Activated naive CD4-positive, alpha-beta T cell treated with anti-CD3 and anti-CD28 coated beads, Interleukin-2, amount 10 ng/mL, durations not matched to agents 7 days and 5 days (primary cell): ENCODE data around the gene HUNK.

Experiments used
- CTCF ChIA-PET: fragments of 350-600 bp; sonication (Branson Sonifier 250); formaldehyde crosslinking; loops from one replicate; lab custom pipeline; 2021; ENCODE audit warnings: antibody characterized with exemption; lab: Charles Lee
- DNase-seq: peaks from one replicate; pipeline ENCODE4 v3.0.0-alpha.2; 2020
- H3K27ac Mint-ChIP-seq: one replicate; pipeline ENCODE4 v1.8.0; 2021; ENCODE audit warnings: mild to moderate bottlenecking, moderate library complexity, mixed read lengths
- H3K27me3 Mint-ChIP-seq: one replicate; pipeline ENCODE4 v1.8.0; 2021; ENCODE audit warnings: mild to moderate bottlenecking, mixed read lengths
- H3K36me3 Mint-ChIP-seq: one replicate; pipeline ENCODE4 v1.8.0; 2021; ENCODE audit warnings: mixed read lengths
- H3K4me1 Mint-ChIP-seq: one replicate; pipeline ENCODE4 v1.8.0; 2021; ENCODE audit warnings: mixed read lengths
- H3K4me3 Mint-ChIP-seq: one replicate; pipeline ENCODE4 v1.8.0; 2021; ENCODE audit warnings: mild to moderate bottlenecking, moderate library complexity, mixed read lengths
- H3K9me3 Mint-ChIP-seq: one replicate; pipeline ENCODE4 v1.8.0; 2021; ENCODE audit warnings: mixed read lengths

Gene HUNK

DNA sequence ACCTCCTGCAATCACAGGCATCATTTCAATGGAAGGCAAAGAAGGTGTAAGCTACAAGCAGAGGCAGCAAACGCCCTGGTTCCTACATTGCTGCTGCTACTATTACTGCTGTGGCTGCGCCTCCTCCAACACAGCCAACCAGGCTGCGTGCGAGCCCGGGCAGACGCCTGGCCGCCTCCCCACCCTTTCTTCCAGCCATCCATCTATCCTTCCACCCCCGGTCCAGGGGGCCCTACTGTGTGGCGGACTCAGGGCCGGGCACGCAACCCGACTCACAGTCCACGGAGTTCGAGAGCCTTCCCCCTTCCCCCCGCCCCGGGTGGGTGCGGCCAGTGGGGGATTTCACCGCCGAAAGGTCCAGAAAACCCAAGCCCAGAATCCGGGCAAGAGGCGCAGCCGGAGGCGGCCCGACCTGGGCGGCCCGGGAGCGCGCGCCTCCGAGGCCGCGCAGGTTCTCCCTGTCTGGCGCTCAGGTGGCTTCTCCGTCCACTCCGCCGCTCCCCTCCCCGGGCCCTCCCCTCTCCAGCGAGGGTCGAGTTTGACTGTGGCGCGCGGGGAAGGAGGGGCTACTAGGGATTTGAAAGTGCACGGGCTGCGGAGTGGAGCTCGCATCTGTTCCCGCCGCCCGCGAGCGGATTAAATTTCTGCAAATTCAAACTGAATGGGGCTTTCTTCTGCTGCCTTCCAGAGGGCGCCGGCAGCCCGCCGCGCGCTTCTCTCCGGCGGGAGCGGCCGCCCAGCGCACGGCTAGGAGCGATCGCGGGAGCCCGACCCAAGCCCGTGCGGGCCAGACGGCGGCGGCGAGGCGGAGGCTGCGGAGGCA is at the start of gene HUNK:
Gene HUNK, plus strand, starts transcription at position 569 of the 823 bp plus-strand sequence. CDS start 655 bp downstream, outside the sequence.
- H3K27me3 Mint-ChIP-seq: peaks cover 75% of the 10 kb centered on the region

DNA sequence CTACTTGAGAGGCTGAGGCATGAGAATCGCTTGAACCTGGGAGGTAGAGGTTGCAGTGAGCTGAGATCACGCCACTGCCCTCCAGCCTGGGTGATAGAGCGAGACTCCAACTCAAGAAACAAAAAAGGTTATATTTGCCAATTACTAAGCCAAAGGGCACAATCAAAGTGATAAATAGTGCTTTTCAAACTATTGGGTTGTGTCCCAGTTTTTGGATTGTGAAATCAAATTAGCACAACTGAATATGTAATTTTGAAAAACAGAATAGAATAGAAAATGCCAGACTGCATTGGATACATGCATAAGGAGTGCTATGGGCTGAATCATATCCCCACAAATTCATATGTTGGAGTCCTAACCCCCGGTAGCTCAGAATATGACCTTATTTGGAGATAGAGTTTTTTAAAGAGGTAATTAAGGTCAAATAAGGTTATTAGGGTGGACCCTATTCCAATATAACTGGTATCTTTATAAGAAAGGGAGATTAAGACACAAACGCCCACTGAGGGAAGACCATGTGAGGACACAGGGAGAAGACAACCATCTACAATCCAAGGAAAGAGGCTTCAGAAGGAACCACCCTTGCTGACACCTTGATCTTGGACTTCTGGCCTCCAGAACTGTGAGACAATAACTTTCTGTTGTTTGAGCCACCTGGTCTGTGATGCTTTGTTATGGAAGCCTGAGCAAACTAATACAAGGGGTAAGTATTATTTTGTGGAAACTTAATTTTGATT is 42.9 kb upstream of the HUNK start:
- no peaks in the 10 kb centered on the region for H3K9me3 Mint-ChIP-seq
- H3K4me3 Mint-ChIP-seq: no peak overlapping the region
- no peak for DNase-seq
- no peaks in the 10 kb centered on the region for H3K36me3 Mint-ChIP-seq
- H3K4me1 Mint-ChIP-seq: no peaks in the 10 kb centered on the region
- H3K27me3 Mint-ChIP-seq: peaks cover 6% of the 10 kb centered on the region
- CTCF ChIA-PET: no interaction called here
- no peak overlapping the region for H3K27ac Mint-ChIP-seq

More for the DNA sequence above, at the start of gene HUNK:
- Mint-ChIP-seq H3K27ac (no peak within 1 kb of the TSS), H3K4me3 (peak within 1 kb of the TSS; percentile 75), H3K9me3 (no peaks in the 10 kb centered on the region), H3K36me3 (no peaks in the 10 kb centered on the region), H3K4me1 (peaks cover 8% of the 10 kb centered on the region)
- peak; percentile 35 for DNase-seq
- CTCF ChIA-PET: interaction anchor here (2.3 kb wide), 1 partner anchor 385 kb away, joined by 5 read pairs; no protein-coding TSS in a partner anchor

DNA sequence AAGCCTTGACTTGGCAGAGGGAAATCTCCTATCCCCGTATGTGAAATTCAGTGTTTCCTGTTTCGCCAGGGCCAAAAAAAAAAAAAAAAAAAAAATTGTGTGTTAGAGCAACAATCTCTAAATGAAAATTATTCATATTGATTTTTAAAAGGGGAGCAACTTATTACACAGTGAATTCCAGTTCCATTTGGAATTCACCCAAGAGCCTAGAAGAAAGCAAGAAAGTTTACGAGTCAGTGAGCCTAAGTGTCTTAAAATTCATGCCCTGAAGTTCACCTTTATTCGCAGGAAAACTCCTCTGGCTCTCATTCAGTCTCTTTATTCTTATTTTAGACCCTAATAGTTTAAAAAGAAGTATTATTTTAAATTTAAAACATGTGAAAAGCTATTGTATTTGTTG is 42.1 kb upstream of the HUNK start:
- no peak overlapping the region for H3K4me3 Mint-ChIP-seq
- peaks cover 6% of the 10 kb centered on the region for H3K27me3 Mint-ChIP-seq
- CTCF ChIA-PET: no interaction called here
- no peak overlapping the region for H3K27ac Mint-ChIP-seq
- H3K36me3 Mint-ChIP-seq: no peaks in the 10 kb centered on the region
- no peaks in the 10 kb centered on the region for H3K4me1 Mint-ChIP-seq
- DNase-seq: no peak
- no peaks in the 10 kb centered on the region for H3K9me3 Mint-ChIP-seq

DNA sequence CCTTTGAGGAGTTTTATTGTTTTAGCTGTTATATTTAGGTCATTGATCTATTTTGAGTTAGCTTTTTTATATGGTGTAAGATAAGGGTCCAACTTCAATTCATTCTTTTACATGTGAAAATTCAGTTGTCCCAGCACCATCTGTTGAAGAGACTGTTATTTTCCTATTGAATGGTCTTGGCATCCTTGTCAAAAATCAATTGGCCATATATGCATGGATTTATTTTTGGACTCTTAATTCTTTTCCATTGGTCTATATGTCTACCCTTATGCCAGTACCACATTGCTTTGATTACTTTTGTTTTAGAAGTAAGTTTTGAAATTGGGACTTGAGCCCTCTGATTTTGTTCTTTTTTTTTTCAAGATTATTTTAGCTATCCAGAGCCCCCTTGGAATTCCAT is 35.8 kb upstream of the HUNK start:
- Mint-ChIP-seq H3K27ac (no peak overlapping the region), H3K4me1 (no peaks in the 10 kb centered on the region), H3K9me3 (no peaks in the 10 kb centered on the region), H3K27me3 (peaks cover 11% of the 10 kb centered on the region), H3K36me3 (no peaks in the 10 kb centered on the region), H3K4me3 (no peak overlapping the region)
- CTCF ChIA-PET: interaction anchor here (0.8 kb wide), 1 partner anchor 24 kb away, joined by 4 read pairs; no protein-coding TSS in a partner anchor
- DNase-seq: no peak

DNA sequence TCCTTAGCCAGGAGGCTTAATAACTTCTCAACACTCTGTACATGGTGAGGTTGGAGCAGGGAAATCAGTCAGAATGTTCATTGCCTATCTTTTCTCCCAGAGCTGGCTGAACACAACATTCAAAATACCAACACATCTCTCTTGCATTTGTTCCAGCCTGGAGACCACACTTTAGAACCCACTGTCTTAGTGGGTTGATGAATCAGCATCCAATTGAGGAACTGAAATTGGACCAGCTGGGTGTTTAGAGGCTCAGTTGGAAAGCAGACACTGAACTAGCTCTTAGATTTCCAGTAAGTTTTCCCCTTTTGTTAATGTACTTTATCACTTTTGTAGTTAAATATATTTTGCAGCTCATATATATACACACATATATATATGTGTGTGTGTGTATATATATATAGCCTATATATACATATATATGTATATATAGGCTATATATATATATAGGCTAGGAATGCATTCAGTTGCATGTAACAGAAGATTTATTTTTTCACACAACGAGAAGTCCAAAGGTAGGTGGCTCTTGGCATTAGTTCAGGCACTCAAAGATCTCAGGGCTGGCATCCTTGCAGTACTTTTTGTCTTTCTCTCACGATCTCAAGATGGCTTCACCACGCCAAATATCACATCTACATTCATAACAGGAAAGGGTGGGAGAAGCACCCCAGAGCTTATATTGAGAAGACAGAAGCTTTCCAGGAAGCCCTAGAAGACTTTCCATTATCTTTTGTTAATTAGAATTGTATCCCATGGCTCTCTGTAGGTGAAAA is 35.0 kb upstream of the HUNK start:
- Mint-ChIP-seq H3K27me3 (peaks cover 11% of the 10 kb centered on the region), H3K4me1 (no peaks in the 10 kb centered on the region), H3K9me3 (no peaks in the 10 kb centered on the region), H3K27ac (no peak overlapping the region), H3K4me3 (no peak overlapping the region), H3K36me3 (no peaks in the 10 kb centered on the region)
- CTCF ChIA-PET: interaction anchor here (0.8 kb wide), 1 partner anchor 25 kb away, joined by 4 read pairs; no protein-coding TSS in a partner anchor
- no peak for DNase-seq

DNA sequence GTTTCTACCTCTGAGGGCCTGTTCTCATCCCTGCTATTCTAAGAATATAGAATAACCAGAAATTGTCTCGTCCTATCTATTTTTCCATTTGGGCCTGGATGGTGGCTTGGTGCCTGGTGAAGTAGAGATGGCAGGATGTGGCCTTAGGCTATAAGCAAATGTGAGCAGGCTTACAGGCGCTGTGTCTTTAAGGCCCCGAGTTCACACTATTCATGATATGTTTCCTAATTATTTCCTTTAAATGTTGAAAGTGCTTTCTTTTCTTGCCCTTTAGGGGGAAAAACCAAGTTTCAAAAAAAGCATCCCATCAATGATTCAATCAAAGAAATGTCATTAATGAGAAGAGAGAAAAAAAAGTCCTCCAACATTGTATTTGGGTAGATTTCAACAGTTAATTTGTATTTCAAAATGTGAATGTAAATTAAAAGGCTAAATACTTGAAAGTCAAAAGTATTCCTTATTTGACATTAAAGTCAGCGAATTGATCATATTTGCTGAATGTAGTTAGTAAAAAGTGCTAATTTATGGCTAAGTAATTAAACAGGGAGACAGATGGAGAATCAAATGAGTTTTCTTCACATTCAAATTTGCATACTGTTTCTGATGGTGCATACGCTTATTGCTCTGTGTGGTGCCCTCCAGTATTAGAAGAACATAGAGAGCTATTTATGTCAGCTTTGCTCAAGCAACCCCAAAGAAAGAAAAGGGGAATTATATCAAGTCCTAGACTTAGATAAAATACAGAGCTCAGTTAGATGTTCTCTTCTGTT is 34.0 kb upstream of the HUNK start:
- Mint-ChIP-seq H3K27me3 (peaks cover 14% of the 10 kb centered on the region), H3K36me3 (no peaks in the 10 kb centered on the region), H3K4me3 (no peak overlapping the region), H3K4me1 (no peaks in the 10 kb centered on the region), H3K9me3 (no peaks in the 10 kb centered on the region), H3K27ac (no peak overlapping the region)
- CTCF ChIA-PET: no interaction called here
- DNase-seq: no peak

DNA sequence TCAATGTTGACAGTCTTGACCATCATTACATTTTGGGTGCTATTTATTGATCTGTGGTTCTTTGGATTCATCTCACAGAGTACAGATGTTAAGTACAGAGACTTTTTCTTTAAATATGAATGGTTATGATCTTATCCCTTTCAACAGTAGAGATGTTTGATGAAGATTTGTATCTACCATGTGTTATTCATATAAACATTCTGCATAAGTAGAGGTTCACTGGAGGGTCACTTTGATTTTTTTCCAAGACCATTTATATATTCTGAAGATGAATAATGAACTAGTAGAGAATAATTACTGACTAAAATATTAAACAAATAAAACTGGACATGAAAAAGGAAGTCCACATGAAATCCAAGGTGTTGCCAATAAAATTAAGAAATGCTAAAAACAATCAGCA is 28.6 kb upstream of the HUNK start:
- Mint-ChIP-seq H3K9me3 (no peaks in the 10 kb centered on the region), H3K27me3 (peaks cover 11% of the 10 kb centered on the region), H3K27ac (no peak overlapping the region), H3K36me3 (no peaks in the 10 kb centered on the region), H3K4me3 (no peak overlapping the region), H3K4me1 (no peaks in the 10 kb centered on the region)
- DNase-seq: no peak
- CTCF ChIA-PET: no interaction called here

DNA sequence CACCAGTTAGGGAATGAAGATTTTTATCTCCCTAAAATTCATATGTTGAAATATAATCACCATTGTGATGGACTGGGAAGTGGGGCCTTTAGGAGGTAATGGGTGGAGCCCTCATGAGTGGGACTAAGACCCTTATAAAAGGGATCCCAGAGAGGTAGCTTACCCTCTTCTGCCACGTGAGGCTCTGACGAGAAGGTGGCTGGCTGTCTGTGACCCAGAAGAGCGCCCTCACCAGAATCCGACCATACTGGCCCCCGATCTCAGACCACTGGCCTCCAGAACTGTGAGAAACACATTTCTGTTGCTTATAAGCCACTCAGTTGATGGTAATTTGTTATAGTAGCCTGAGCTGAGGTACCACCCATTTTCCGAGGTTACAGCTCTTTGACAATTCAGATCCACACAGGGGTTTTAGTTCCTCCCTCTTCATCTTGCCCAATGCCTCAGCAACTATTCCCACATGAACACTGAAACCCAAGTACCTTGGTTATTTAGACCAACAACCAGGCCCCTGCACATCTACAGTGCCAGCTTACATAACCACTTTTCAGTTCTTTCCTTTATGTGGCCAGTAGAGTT is 27.6 kb upstream of the HUNK start:
- DNase-seq: no peak
- no peak overlapping the region for H3K27ac Mint-ChIP-seq
- H3K27me3 Mint-ChIP-seq: peaks cover 7% of the 10 kb centered on the region
- no peaks in the 10 kb centered on the region for H3K4me1 Mint-ChIP-seq
- CTCF ChIA-PET: no interaction called here
- no peak overlapping the region for H3K4me3 Mint-ChIP-seq
- H3K36me3 Mint-ChIP-seq: no peaks in the 10 kb centered on the region
- no peaks in the 10 kb centered on the region for H3K9me3 Mint-ChIP-seq

DNA sequence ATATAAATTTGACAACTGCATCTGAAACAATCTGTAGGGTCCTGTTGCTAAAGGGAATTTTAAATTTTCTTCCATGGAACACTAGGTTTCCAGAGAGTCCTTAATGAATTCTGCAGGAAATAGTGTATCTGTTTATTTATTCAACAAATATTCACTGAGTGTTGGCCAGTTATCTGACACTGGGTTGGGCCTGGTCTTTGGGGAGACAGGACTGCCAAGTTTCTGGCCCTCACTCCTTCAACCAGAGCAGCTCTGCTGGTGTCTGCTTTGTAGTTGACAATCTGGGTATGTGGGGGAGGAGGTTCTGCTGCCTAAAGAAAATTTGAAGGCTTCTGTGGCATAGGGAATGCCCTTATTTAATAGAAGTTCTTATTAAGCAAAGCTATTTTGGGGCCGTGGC is 26.1 kb upstream of the HUNK start:
- DNase-seq: no peak
- Mint-ChIP-seq H3K36me3 (no peaks in the 10 kb centered on the region), H3K27ac (no peak overlapping the region), H3K27me3 (peaks cover 6% of the 10 kb centered on the region), H3K4me3 (no peak overlapping the region), H3K4me1 (no peaks in the 10 kb centered on the region), H3K9me3 (no peaks in the 10 kb centered on the region)
- CTCF ChIA-PET: no interaction called here

DNA sequence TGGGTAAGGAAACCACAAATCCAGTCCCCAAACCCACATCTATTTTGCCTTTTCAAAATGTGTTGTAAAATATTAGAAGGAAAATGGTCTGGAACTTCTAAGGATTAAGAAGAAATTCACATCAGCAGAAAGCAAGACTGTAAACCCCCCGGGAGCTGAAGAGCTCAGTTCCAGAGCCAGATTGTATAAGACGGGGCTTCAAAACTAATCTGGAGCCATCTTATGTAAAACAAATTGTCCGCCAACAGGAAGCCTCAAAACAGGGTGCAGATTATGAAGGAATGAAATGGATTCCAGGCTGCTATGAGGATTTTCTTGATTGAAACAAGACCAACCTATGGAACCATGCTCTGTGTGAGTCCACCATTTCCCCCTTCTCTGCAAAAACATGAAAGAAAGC is 25.1 kb upstream of the HUNK start:
- no peak for DNase-seq

DNA sequence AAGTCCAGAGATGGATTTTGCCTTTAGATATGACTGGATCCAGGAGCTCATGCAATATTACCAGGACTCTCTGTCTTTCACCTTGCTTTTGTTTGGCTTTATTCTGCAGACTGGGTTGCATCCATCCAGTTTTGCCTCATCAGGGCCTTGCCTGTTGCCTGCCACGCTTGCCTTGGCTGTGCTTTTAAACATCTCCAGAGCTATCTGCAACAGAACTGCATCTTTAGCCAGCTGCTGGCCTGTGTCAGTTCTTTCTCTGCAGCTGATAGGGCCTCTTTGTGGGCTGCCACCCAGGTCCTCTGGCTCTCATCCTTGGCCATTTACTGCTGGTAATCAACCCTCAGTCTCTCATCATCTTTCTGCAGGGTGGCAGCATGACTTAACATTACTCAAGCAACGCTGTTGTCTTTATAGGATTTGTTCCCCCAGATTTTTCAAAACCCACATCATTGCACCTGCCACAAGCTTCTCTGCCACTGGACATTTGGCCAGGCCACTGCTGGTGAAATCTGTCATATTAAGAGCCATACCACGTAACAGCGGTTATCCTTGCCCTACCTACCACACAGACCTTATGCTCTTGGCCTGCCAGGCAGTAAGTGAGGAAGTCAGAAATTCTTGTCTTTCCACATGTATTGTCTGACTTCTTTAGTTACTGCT is 24.4 kb upstream of the HUNK start:
- no peak overlapping the region for H3K27ac Mint-ChIP-seq
- no peak overlapping the region for H3K4me3 Mint-ChIP-seq
- peaks cover 3% of the 10 kb centered on the region for H3K27me3 Mint-ChIP-seq
- DNase-seq: no peak
- H3K36me3 Mint-ChIP-seq: no peaks in the 10 kb centered on the region
- CTCF ChIA-PET: no interaction called here
- H3K4me1 Mint-ChIP-seq: no peaks in the 10 kb centered on the region
- H3K9me3 Mint-ChIP-seq: no peaks in the 10 kb centered on the region

More for the DNA sequence above, 25.1 kb upstream of the HUNK start:
- H3K4me1 Mint-ChIP-seq: no peaks in the 10 kb centered on the region
- CTCF ChIA-PET: no interaction called here
- H3K4me3 Mint-ChIP-seq: no peak overlapping the region
- H3K27ac Mint-ChIP-seq: no peak overlapping the region
- H3K9me3 Mint-ChIP-seq: no peaks in the 10 kb centered on the region
- H3K27me3 Mint-ChIP-seq: peaks cover 6% of the 10 kb centered on the region
- H3K36me3 Mint-ChIP-seq: no peaks in the 10 kb centered on the region

DNA sequence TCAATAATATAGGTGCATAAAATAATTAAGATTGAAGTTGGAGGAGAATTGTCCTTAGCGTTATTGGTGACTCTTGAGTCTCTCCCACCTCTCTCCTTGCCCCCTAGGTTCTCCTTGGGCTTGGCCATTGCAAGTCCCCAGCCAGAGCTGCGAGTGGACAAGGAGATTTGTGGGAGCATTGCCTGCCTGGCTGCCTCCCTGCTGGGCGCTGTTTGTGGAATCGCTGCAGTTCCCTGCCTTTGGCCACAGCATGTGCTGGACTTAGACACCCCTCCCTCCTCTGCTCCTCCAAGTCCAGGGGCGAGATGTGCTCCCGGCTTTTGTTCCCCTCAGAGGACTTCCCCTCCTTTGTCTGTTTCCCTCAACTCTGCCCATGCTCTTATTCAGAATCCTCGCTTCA is 21.9 kb upstream of the HUNK start:
- DNase-seq: no peak
- CTCF ChIA-PET: no interaction called here
- no peak overlapping the region for H3K4me3 Mint-ChIP-seq
- H3K9me3 Mint-ChIP-seq: no peaks in the 10 kb centered on the region
- H3K27me3 Mint-ChIP-seq: peaks cover 4% of the 10 kb centered on the region
- no peak overlapping the region for H3K27ac Mint-ChIP-seq
- no peaks in the 10 kb centered on the region for H3K36me3 Mint-ChIP-seq
- H3K4me1 Mint-ChIP-seq: no peaks in the 10 kb centered on the region

DNA sequence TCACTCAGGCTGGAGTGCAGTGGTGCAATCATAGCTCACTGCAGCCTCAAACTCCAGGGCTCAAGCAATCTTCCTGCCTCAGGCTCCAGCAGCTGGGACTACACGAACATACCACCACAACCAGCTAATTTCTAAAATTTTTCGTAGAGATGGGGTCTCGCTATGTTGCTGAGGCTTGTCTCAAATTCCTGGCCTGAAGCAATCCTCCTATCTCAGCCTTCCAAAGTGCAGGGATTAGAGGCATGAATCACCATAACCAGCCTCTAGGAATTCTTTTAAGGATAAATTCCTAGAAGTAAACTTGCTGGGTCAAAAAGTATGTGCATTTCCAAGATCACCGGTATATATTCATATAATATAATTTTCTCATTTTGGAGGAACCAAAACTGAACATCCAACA is 17.6 kb upstream of the HUNK start:
- H3K27me3 Mint-ChIP-seq: peaks cover 4% of the 10 kb centered on the region
- no peaks in the 10 kb centered on the region for H3K4me1 Mint-ChIP-seq
- no peaks in the 10 kb centered on the region for H3K9me3 Mint-ChIP-seq
- CTCF ChIA-PET: interaction anchor here (1.9 kb wide), 1 partner anchor 11 kb away, joined by 7 read pairs; no protein-coding TSS in a partner anchor
- no peak for DNase-seq
- H3K27ac Mint-ChIP-seq: no peak overlapping the region
- no peaks in the 10 kb centered on the region for H3K36me3 Mint-ChIP-seq
- H3K4me3 Mint-ChIP-seq: no peak overlapping the region
